Astrocyte of the spinal cord (primary cell): ENCODE measurements around the gene NAIF1.

Experiments used
- DNase-seq: peaks from one replicate; pipeline ENCODE4 v3.0.0; 2011; ENCODE audit warnings: low read depth, low spot score
- H3K4me3 ChIP-seq: 2 replicates; pipeline ENCODE4 v1.5.1; 2011; ENCODE audit warnings: low read depth, mild to moderate bottlenecking, low read length, moderate library complexity
- in situ Hi-C: cut with HindIII; loops from 2 replicates; pipeline ENCODE4 v1.10.0; 2017; ENCODE audit warnings: low sequenced_read_pairs
- TF ChIP-seq, protein P1 (sequence below): IDR thresholded peaks from 2 replicates; pipeline ENCODE4 v1.5.1; 2012; ENCODE audit warnings: low read depth, mild to moderate bottlenecking, low read length, inconsistent platforms

NAIF1 gene

DNA sequence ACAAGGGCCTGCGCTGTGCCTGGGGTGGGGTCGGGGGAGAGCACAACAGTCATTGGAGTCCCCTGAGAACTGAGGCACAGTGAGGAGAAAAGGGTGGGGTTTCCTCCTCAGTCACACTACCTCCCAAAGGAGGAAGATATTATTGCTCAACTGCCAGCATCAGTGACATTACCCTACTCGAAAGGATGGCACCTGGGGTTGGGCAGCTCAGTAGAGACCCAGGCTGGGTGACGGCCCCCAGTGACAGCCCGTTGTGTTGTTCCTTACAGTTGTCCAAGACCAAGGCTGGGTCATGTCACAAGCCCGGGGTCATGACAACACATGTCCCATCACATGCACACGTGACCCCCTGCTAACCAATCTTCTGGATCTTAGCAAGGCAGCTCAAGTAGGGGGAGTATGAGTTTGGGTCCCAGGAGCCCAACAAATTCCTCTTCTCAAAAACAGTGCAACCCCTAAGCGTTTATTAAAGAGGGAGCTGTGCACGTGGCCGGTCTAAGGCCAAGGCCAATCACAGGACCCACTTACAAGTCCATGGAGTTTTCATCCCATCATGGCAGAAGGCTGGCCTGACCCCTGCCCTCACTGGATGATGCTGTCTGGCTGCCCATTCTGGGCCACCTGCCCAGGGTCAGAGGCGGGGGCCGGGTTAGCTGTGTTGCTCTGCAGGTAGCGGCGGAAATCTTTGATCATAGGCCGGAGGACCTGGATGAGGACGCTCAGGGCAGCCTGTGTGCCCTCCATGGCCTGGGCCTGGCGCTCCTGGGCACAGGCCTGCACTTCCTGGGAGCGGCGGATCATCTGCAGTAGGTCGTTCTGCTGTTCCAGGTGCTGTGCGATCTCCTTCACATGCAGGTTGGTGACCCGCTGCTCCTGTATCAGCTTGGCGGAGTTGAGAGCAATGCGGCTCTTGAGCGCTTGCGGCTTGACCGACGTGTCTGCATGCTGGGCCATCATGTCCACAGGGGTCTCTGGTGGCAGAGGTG, 4.0 kb downstream of the NAIF1 start:
- H3K4me3 ChIP-seq = no peak overlapping the region
- in situ Hi-C loops = no loop called here
- no peak for DNase-seq
- TF ChIP-seq, protein P1, sequence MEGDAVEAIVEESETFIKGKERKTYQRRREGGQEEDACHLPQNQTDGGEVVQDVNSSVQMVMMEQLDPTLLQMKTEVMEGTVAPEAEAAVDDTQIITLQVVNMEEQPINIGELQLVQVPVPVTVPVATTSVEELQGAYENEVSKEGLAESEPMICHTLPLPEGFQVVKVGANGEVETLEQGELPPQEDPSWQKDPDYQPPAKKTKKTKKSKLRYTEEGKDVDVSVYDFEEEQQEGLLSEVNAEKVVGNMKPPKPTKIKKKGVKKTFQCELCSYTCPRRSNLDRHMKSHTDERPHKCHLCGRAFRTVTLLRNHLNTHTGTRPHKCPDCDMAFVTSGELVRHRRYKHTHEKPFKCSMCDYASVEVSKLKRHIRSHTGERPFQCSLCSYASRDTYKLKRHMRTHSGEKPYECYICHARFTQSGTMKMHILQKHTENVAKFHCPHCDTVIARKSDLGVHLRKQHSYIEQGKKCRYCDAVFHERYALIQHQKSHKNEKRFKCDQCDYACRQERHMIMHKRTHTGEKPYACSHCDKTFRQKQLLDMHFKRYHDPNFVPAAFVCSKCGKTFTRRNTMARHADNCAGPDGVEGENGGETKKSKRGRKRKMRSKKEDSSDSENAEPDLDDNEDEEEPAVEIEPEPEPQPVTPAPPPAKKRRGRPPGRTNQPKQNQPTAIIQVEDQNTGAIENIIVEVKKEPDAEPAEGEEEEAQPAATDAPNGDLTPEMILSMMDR = no peak

DNA sequence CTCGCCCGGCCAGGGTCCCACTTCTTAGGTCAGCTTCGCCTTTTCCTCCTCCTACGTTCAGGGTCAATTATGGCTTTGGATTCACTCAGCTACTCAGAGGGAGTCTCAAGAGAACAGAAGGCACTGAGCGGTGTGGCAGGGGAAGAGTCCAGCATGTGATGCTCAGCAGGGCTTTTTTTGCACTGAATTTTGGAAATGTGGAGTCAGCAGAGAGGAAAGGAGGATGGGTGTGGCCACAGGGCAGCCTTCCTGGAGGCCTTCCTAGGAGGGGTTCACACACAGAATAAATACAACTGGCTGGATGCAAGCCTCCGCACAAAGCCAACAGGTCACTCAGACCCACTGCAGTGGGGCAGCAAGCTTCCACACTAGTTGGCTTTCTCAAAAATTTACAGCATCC, 4.8 kb downstream of the NAIF1 start:
- no peak overlapping the region for H3K4me3 ChIP-seq
- DNase-seq = no peak
- in situ Hi-C loops = no loop called here
- TF ChIP-seq, protein P1 = no peak

DNA sequence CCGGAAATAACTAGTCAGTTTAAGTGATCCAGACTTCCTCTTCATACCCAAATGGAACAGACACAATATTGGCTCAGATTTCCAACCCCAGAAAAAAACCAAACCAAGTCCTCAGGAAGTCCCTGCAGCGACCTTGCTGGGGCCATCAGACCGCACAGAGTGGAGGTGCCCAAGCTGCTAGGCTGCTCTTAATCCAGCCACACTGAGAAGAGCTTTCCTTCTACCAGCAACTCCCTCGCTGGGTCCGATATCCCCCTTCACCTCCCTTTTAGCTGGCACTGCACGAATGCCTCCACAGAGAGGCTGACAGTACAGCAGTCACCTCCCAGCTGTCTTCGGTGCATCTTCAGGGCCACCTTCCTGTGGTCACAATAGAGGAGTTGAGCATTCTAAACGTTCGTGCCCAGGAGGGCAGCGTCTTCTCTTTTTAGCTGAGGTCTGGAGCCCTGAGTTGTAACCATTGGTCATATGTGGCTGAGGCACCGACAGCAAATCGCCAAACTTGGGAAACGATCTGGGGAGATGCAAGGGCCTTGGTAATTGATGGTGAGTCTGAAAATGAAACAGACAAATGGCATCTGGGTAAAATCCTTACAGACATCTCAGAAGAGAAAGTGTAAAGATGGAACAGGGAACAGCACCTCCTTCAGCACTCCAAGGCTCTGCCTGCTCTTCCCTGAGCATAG, 5.7 kb downstream of the NAIF1 start:
- TF ChIP-seq, protein P1 = no peak
- in situ Hi-C loops = no loop called here
- DNase-seq = no peak
- H3K4me3 ChIP-seq = no peak overlapping the region

DNA sequence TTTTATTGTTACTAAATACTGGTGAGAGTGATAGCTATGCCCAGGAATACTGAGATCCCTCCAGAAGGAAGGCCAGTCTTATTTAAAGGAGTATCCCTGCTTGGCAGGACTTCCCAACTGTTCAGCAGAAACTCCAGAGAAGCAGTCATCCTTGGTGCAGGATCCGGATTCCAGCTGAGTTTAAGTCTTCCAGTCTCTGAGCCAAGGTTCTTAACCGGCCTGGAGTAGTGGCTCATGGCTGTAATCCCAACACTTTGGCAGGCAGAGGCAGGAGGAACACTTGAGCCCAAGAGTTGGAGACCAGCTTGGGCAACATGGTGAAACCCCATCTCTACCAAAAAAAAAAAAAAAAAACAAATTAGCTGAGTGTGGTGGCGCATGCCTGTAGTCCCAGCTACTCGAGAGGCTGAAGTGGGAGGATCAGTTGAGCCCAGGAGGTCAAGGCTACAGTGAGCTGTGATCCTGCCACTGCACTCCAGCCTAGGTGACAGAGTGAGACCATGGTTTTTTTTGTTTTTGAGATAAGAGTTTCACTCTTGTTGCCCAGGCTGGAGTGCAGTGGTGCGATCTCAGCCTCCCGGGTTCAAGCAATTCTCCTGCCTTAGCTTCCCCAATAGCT, 7.6 kb downstream of the NAIF1 start:
- TF ChIP-seq, protein P1 = no peak
- H3K4me3 ChIP-seq = no peak overlapping the region
- no peak for DNase-seq
- in situ Hi-C loops = no loop called here

DNA sequence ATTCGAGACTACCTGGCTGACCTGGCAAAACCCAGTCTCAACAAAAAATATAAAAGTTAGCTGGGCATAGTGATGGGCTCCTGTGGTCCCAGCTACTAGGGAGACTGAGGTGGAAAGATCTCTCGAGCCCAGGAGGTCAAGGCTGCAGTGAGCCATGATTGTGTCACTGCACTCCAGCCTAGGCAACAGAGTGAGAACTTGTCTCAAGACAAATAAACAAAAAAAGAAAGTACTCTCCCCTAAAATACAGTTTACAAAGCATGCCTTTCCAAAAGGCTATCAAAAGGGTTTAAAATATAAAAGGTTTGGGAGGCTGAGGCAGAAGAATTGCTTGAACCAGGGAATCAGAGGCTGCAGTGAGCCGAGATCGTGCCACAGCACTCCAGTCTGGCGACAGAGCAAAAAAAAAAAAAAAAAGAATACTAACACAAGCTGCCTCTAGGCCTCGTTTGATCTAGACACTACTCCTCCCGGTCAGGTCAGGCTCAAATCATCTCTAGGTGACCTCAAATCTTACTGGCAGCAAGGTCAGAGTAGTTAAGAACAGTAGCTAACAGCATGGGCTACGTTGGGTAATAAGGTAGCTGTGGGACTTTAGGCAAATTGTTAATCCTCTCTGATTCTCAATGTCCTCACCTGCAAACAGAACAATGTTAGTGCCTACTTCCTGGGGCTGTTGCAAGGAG, 9.3 kb downstream of the NAIF1 start:
- H3K4me3 ChIP-seq = no peak overlapping the region
- no peak for DNase-seq
- TF ChIP-seq, protein P1 = no peak
- in situ Hi-C loops = no loop called here
